ENCODE measurements around the gene TRPM3. TPM values are rescaled to one million over a fixed set of nuclear protein-coding genes. Genes with fewer than 3 reads are reported as not detected.

Gene TRPM3
- total RNA-seq, 1 experiment from 2014 or later: not detected

DNA sequence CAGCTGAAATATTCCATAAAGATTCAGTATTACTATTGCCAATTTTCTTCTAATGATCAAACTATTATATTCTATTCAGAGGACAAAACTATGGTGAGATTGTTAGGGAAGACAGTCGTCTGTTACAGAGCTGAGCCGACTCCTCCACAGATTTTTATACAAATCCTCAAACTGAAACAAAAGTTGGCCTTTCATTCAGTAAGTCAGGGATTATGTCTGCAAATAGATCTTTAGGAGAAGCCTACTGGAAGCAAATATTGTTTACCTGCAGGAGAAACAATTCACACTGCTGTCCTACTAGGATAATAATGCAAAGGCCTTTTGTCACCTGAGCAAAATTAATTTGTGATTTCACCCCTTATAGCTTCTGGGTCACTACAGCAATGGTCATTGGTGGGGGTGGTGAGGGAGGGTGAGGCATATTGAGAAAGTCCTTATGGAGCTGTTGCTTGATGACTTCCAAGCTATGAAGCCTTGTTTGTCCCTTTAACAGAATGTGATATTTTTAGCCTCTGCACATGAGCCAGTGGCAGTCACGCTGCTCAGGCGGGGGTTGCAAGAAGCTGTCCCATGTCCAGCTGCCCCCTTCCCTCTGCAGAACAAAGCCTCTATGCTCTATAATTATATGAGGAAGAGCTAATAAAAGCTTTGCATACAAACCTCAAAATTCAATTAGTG is 506.5 kb downstream of the TRPM3 start:
- TF ChIP-seq, protein P1, sequence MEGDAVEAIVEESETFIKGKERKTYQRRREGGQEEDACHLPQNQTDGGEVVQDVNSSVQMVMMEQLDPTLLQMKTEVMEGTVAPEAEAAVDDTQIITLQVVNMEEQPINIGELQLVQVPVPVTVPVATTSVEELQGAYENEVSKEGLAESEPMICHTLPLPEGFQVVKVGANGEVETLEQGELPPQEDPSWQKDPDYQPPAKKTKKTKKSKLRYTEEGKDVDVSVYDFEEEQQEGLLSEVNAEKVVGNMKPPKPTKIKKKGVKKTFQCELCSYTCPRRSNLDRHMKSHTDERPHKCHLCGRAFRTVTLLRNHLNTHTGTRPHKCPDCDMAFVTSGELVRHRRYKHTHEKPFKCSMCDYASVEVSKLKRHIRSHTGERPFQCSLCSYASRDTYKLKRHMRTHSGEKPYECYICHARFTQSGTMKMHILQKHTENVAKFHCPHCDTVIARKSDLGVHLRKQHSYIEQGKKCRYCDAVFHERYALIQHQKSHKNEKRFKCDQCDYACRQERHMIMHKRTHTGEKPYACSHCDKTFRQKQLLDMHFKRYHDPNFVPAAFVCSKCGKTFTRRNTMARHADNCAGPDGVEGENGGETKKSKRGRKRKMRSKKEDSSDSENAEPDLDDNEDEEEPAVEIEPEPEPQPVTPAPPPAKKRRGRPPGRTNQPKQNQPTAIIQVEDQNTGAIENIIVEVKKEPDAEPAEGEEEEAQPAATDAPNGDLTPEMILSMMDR (IDR thresholded peaks at IDR 0.05; ENCODE audit: insufficient read depth in 1 of 2, low read depth in 1 of 2, low read length in 1 of 2, severe bottlenecking in 1 of 2, unreplicated experiment in 1 of 2): no peak
- ChIA-PET CTCF (no interaction called here), POLR2A (no interaction called here)
- no TSS peak for BruUV-seq (replicated peaks)
- no peaks in the 10 kb centered on the region for H3K36me3 ChIP-seq (ENCODE audit: control insufficient read depth, insufficient read depth, low read length)
- no peaks in the 10 kb centered on the region for H3K9me3 Mint-ChIP-seq (ENCODE audit: unreplicated experiment)
- no peak overlapping the region for H3K4me3 Mint-ChIP-seq (ENCODE audit: unreplicated experiment)
- peaks cover 2% of the 10 kb centered on the region for H3K27me3 Mint-ChIP-seq (ENCODE audit: insufficient read depth, unreplicated experiment)
- no peaks in the 10 kb centered on the region for H3K27me3 ChIP-seq (replicated peaks; ENCODE audit: control insufficient read depth, insufficient read depth, low read length)
- no peak overlapping the region for H3K4me3 ChIP-seq (ENCODE audit: low read depth, low read length)
- H3K9me3 ChIP-seq: no peaks in the 10 kb centered on the region
- H3K4me1 ChIP-seq: no peaks in the 10 kb centered on the region
- intact Hi-C loops (cut with micrococcal nuclease; ENCODE audit: unreplicated experiment): no loop called here
- no peaks in the 10 kb centered on the region for H3K36me3 Mint-ChIP-seq (ENCODE audit: insufficient read depth, unreplicated experiment)
- H3K4me1 Mint-ChIP-seq (ENCODE audit: low read depth, unreplicated experiment): no peaks in the 10 kb centered on the region
- no peak for DNase-seq
- H3K27ac Mint-ChIP-seq (ENCODE audit: unreplicated experiment): no peak overlapping the region

DNA sequence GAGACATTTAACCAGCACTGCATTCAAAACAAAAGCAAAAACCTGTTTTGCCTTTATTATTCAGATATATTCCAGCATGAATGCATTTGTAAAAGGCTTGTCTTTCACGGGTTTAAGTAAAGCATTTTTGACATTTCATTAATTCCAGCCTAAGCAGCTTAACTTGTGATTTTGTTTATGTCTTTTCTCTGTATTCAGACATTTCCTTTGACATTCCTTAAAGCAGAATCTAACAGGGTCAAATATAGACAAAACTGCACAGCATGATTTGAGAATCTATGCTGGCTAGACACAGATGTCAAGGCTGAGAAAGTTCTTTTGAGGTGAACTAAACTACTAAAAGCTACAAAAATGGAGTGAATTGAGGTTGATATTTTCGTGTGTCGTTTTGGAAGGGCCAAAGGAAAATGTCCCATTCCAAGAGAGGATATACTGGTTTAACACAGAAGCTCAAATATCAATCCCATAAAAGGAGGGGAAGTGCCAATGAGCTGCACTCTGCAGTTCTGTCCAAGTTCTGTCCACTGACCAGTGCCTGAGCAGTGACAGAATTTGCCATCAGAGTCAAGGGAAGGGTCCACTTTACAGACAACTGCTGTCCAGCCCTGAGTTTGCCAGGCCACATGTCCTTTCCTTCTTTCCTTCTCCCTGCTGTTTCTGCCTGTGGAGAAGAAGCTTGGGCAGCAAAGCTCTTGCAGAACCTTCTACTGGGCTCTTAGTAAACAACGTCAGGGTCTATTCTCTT is 508.2 kb downstream of the TRPM3 start:
- no peaks in the 10 kb centered on the region for H3K4me1 ChIP-seq
- no peak for DNase-seq
- ChIA-PET CTCF (no interaction called here), POLR2A (no interaction called here)
- H3K27me3 ChIP-seq (replicated peaks; ENCODE audit: control insufficient read depth, insufficient read depth, low read length): no peaks in the 10 kb centered on the region
- Mint-ChIP-seq H3K36me3 (ENCODE audit: insufficient read depth, unreplicated experiment) (no peaks in the 10 kb centered on the region), H3K4me1 (ENCODE audit: low read depth, unreplicated experiment) (no peaks in the 10 kb centered on the region), H3K27me3 (ENCODE audit: insufficient read depth, unreplicated experiment) (peaks cover 2% of the 10 kb centered on the region), H3K9me3 (ENCODE audit: unreplicated experiment) (no peaks in the 10 kb centered on the region), H3K27ac (ENCODE audit: unreplicated experiment) (no peak overlapping the region), H3K4me3 (ENCODE audit: unreplicated experiment) (no peak overlapping the region)
- intact Hi-C loops (cut with micrococcal nuclease; ENCODE audit: unreplicated experiment): no loop called here
- no peaks in the 10 kb centered on the region for H3K9me3 ChIP-seq
- TF ChIP-seq, protein P1 (IDR thresholded peaks at IDR 0.05; ENCODE audit: insufficient read depth in 1 of 2, low read depth in 1 of 2, low read length in 1 of 2, severe bottlenecking in 1 of 2, unreplicated experiment in 1 of 2): no peak
- no peak overlapping the region for H3K4me3 ChIP-seq (ENCODE audit: low read depth, low read length)
- no peaks in the 10 kb centered on the region for H3K36me3 ChIP-seq (ENCODE audit: control insufficient read depth, insufficient read depth, low read length)
- no TSS peak for BruUV-seq (replicated peaks)

DNA sequence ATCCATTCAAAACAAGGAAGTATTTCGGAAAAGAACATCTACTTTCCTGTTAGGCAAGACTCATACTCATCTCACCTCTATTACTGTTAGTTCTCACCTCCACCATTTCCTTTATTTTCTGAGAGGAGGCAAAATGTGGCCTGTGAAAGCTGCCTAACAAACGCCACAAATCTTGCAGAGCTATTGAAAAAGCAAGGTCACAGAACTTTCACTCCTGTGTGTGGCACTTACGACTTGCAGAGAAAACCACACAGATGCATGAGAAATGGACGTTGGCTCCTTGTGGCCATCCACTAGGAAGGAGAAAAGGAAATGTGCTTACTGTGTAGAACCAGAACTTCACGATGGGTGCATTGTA is 511.2 kb downstream of the TRPM3 start:
- H3K4me3 ChIP-seq (ENCODE audit: low read depth, low read length): no peak overlapping the region
- no peaks in the 10 kb centered on the region for H3K36me3 ChIP-seq (ENCODE audit: control insufficient read depth, insufficient read depth, low read length)
- no peaks in the 10 kb centered on the region for H3K4me1 ChIP-seq
- intact Hi-C loops (cut with micrococcal nuclease; ENCODE audit: unreplicated experiment): no loop called here
- Mint-ChIP-seq H3K27ac (ENCODE audit: unreplicated experiment) (no peak overlapping the region), H3K4me3 (ENCODE audit: unreplicated experiment) (no peak overlapping the region), H3K36me3 (ENCODE audit: insufficient read depth, unreplicated experiment) (no peaks in the 10 kb centered on the region), H3K27me3 (ENCODE audit: insufficient read depth, unreplicated experiment) (no peaks in the 10 kb centered on the region), H3K9me3 (ENCODE audit: unreplicated experiment) (no peaks in the 10 kb centered on the region), H3K4me1 (ENCODE audit: low read depth, unreplicated experiment) (no peaks in the 10 kb centered on the region)
- CTCF ChIA-PET: no interaction called here
- no peak for DNase-seq
- no peaks in the 10 kb centered on the region for H3K9me3 ChIP-seq
- H3K27me3 ChIP-seq (replicated peaks; ENCODE audit: control insufficient read depth, insufficient read depth, low read length): no peaks in the 10 kb centered on the region
- BruUV-seq (replicated peaks): no TSS peak
- TF ChIP-seq, protein P1 (IDR thresholded peaks at IDR 0.05; ENCODE audit: insufficient read depth in 1 of 2, low read depth in 1 of 2, low read length in 1 of 2, severe bottlenecking in 1 of 2, unreplicated experiment in 1 of 2): no peak
- POLR2A ChIA-PET: no interaction called here
